ENCODE data around the gene ANKRD13C. TPM values are rescaled to one million over a fixed set of nuclear protein-coding genes. Genes with fewer than 3 reads are reported as not detected.
"Not testable (repeated sequence)": the region's sequence is repeated elsewhere in the genome, so short reads cannot be mapped to it uniquely, and the experiment has no call there.

ANKRD13C gene
- total and polyA plus RNA-seq, 7 experiments from 2014 or later, result 13.2 to 31.4 (median 25.9) TPM

GRCh38 chr1:70376196-70376595 lies 21.7 kb upstream of the ANKRD13C start:
- H3K27me3 ChIP-seq (ENCODE audit: control insufficient read depth in 2 of 2, insufficient read depth in 2 of 2, low read length in 2 of 2), result no peaks in the 10 kb centered on the region
- H3K27ac ChIP-seq (ENCODE audit: low read depth, low read length), result no peak overlapping the region
- H3K9me3 ChIP-seq (ENCODE audit: control insufficient read depth in 2 of 3, low read length in 3 of 3), result no peaks in the 10 kb centered on the region
- Mint-ChIP-seq H3K4me1 (peaks cover 0 to 4% (median 0%) of the 10 kb centered on the region in 7 donors), H3K36me3 (no peaks in the 10 kb centered on the region), H3K27ac (no peak overlapping the region), H3K9me3 (no peaks in the 10 kb centered on the region), H3K4me3 (no peak overlapping the region), H3K27me3 (no peaks in the 10 kb centered on the region)
- ATAC-seq (no peak), DNase-seq (no peak)
- intact Hi-C loops (cut with micrococcal nuclease), result no loop called here
- ChIA-PET CTCF (no interaction called here), POLR2A (no interaction called here)
- no peaks in the 10 kb centered on the region for H3K36me3 ChIP-seq (ENCODE audit: control insufficient read depth in 2 of 3, insufficient read depth in 3 of 3, low read length in 3 of 3)
- no peak overlapping the region for H3K4me3 ChIP-seq (ENCODE audit: low read length)
- H3K4me1 ChIP-seq (ENCODE audit: control insufficient read depth in 2 of 2, insufficient read depth in 2 of 2, low read length in 2 of 2), result no peaks in the 10 kb centered on the region

- H3K4me1 ChIP-seq (ENCODE audit: control insufficient read depth in 2 of 2, insufficient read depth in 2 of 2, low read length in 2 of 2); H3K4me1 Mint-ChIP-seq; CTCF ChIA-PET; H3K27me3 ChIP-seq (ENCODE audit: control insufficient read depth in 2 of 2, insufficient read depth in 2 of 2, low read length in 2 of 2); DNase-seq; H3K36me3 Mint-ChIP-seq; ATAC-seq; H3K36me3 ChIP-seq (ENCODE audit: control insufficient read depth in 2 of 3, insufficient read depth in 3 of 3, low read length in 3 of 3); POLR2A ChIA-PET; H3K9me3 Mint-ChIP-seq; H3K27ac ChIP-seq (ENCODE audit: low read depth, low read length); intact Hi-C loops (cut with micrococcal nuclease); H3K4me3 Mint-ChIP-seq; H3K27me3 Mint-ChIP-seq; H3K9me3 ChIP-seq (ENCODE audit: control insufficient read depth in 2 of 3, low read length in 3 of 3); H3K4me3 ChIP-seq (ENCODE audit: low read length); H3K27ac Mint-ChIP-seq: not testable (repeated sequence)
These were observed 19.1 kb upstream of the ANKRD13C start for GRCh38 chr1:70373580-70373979.

GRCh38 chr1:70372426-70372825 lies 17.9 kb upstream of the ANKRD13C start:
- Mint-ChIP-seq H3K9me3 (no peaks in the 10 kb centered on the region), H3K36me3 (no peaks in the 10 kb centered on the region), H3K27ac (no peak overlapping the region), H3K4me1 (peaks cover 0 to 4% (median 0%) of the 10 kb centered on the region in 7 donors), H3K4me3 (no peak overlapping the region), H3K27me3 (no peaks in the 10 kb centered on the region)
- Histone ChIP-seq H3K9me3 (ENCODE audit: control insufficient read depth in 2 of 3, low read length in 3 of 3) (no peaks in the 10 kb centered on the region), H3K4me1 (ENCODE audit: control insufficient read depth in 2 of 2, insufficient read depth in 2 of 2, low read length in 2 of 2) (no peaks in the 10 kb centered on the region), H3K4me3 (ENCODE audit: low read length) (no peak overlapping the region), H3K27ac (ENCODE audit: low read depth, low read length) (no peak overlapping the region), H3K36me3 (ENCODE audit: control insufficient read depth in 2 of 3, insufficient read depth in 3 of 3, low read length in 3 of 3) (no peaks in the 10 kb centered on the region), H3K27me3 (ENCODE audit: control insufficient read depth in 2 of 2, insufficient read depth in 2 of 2, low read length in 2 of 2) (no peaks in the 10 kb centered on the region)
- ATAC-seq, result no peak
- ChIA-PET CTCF (no interaction called here), POLR2A (no interaction called here)
- intact Hi-C loops (cut with micrococcal nuclease), result no loop called here
- DNase-seq, result no peak

- CTCF ChIA-PET; H3K27me3 Mint-ChIP-seq; intact Hi-C loops (cut with micrococcal nuclease); H3K36me3 ChIP-seq (ENCODE audit: control insufficient read depth in 2 of 3, insufficient read depth in 3 of 3, low read length in 3 of 3); H3K4me1 ChIP-seq (ENCODE audit: control insufficient read depth in 2 of 2, insufficient read depth in 2 of 2, low read length in 2 of 2); H3K4me3 Mint-ChIP-seq; H3K4me3 ChIP-seq (ENCODE audit: low read length); H3K36me3 Mint-ChIP-seq; ATAC-seq; H3K27me3 ChIP-seq (ENCODE audit: control insufficient read depth in 2 of 2, insufficient read depth in 2 of 2, low read length in 2 of 2); H3K4me1 Mint-ChIP-seq; H3K9me3 ChIP-seq (ENCODE audit: control insufficient read depth in 2 of 3, low read length in 3 of 3); POLR2A ChIA-PET; DNase-seq; H3K27ac ChIP-seq (ENCODE audit: low read depth, low read length); H3K9me3 Mint-ChIP-seq; H3K27ac Mint-ChIP-seq: not testable (repeated sequence)
These were observed 17.1 kb upstream of the ANKRD13C start for GRCh38 chr1:70371586-70371985.

- H3K4me3 ChIP-seq (ENCODE audit: low read length); H3K27me3 Mint-ChIP-seq; POLR2A ChIA-PET; H3K4me1 ChIP-seq (ENCODE audit: control insufficient read depth in 2 of 2, insufficient read depth in 2 of 2, low read length in 2 of 2); ATAC-seq; DNase-seq; H3K4me1 Mint-ChIP-seq; H3K27ac ChIP-seq (ENCODE audit: low read depth, low read length); H3K27me3 ChIP-seq (ENCODE audit: control insufficient read depth in 2 of 2, insufficient read depth in 2 of 2, low read length in 2 of 2); intact Hi-C loops (cut with micrococcal nuclease); H3K4me3 Mint-ChIP-seq; H3K9me3 ChIP-seq (ENCODE audit: control insufficient read depth in 2 of 3, low read length in 3 of 3); CTCF ChIA-PET; H3K27ac Mint-ChIP-seq; H3K9me3 Mint-ChIP-seq; H3K36me3 ChIP-seq (ENCODE audit: control insufficient read depth in 2 of 3, insufficient read depth in 3 of 3, low read length in 3 of 3): not testable (repeated sequence)
- H3K36me3 Mint-ChIP-seq, result peaks cover 0 to 11% (median 6%) of the 10 kb centered on the region in 5 donors
These were observed 12.9 kb upstream of the ANKRD13C start for GRCh38 chr1:70367397-70367796.

GRCh38 chr1:70366997-70367396 lies 12.5 kb upstream of the ANKRD13C start:
- peak overlapping the region in 1 of 9 donors; percentile 66 for H3K27ac Mint-ChIP-seq

GRCh38 chr1:70366425-70366952 lies 12.0 kb upstream of the ANKRD13C start:
- H3K27ac Mint-ChIP-seq; H3K9me3 ChIP-seq (ENCODE audit: control insufficient read depth in 2 of 3, low read length in 3 of 3); H3K4me3 Mint-ChIP-seq; intact Hi-C loops (cut with micrococcal nuclease); H3K27ac ChIP-seq (ENCODE audit: low read depth, low read length); H3K4me1 ChIP-seq (ENCODE audit: control insufficient read depth in 2 of 2, insufficient read depth in 2 of 2, low read length in 2 of 2); H3K36me3 ChIP-seq (ENCODE audit: control insufficient read depth in 2 of 3, insufficient read depth in 3 of 3, low read length in 3 of 3); CTCF ChIA-PET; POLR2A ChIA-PET; ATAC-seq; H3K27me3 Mint-ChIP-seq; H3K27me3 ChIP-seq (ENCODE audit: control insufficient read depth in 2 of 2, insufficient read depth in 2 of 2, low read length in 2 of 2); DNase-seq; H3K4me1 Mint-ChIP-seq; H3K9me3 Mint-ChIP-seq; H3K4me3 ChIP-seq (ENCODE audit: low read length): not testable (repeated sequence)
- H3K36me3 Mint-ChIP-seq, result peaks cover 0 to 11% (median 6%) of the 10 kb centered on the region in 5 donors

More at GRCh38 chr1:70366997-70367396, 12.5 kb upstream of the ANKRD13C start:
- H3K4me3 Mint-ChIP-seq; DNase-seq; H3K36me3 ChIP-seq (ENCODE audit: control insufficient read depth in 2 of 3, insufficient read depth in 3 of 3, low read length in 3 of 3); H3K27me3 Mint-ChIP-seq; POLR2A ChIA-PET; H3K27ac ChIP-seq (ENCODE audit: low read depth, low read length); H3K4me3 ChIP-seq (ENCODE audit: low read length); H3K27me3 ChIP-seq (ENCODE audit: control insufficient read depth in 2 of 2, insufficient read depth in 2 of 2, low read length in 2 of 2); H3K4me1 Mint-ChIP-seq; intact Hi-C loops (cut with micrococcal nuclease); ATAC-seq; H3K9me3 ChIP-seq (ENCODE audit: control insufficient read depth in 2 of 3, low read length in 3 of 3); H3K9me3 Mint-ChIP-seq; CTCF ChIA-PET; H3K4me1 ChIP-seq (ENCODE audit: control insufficient read depth in 2 of 2, insufficient read depth in 2 of 2, low read length in 2 of 2): not testable (repeated sequence)
- peaks cover 0 to 11% (median 6%) of the 10 kb centered on the region in 5 donors for H3K36me3 Mint-ChIP-seq
